B cell (primary cell): ENCODE measurements around the gene TASOR. TPM values are rescaled to one million over a fixed set of nuclear protein-coding genes. Genes with fewer than 3 reads are reported as not detected.
A peak's percentile ranks its signal among the peaks of the same experiment; 100 is the strongest.

Experiments
- ATAC-seq: fragments of 200-7000 bp; cut with Tn5 transposase; one replicate; pipeline ENCODE4 v1.10.0; 2021; ENCODE audit warnings: low read depth, mild to moderate bottlenecking, moderate number of reproducible peaks, moderate library complexity
- CTCF ChIA-PET: fragments of 350-600 bp; sonication (Branson Sonifier 250); formaldehyde crosslinking; loops from one replicate; lab custom pipeline; 2021; ENCODE audit warnings: antibody characterized with exemption, inconsistent platforms; lab: Charles Lee
- POLR2A ChIA-PET: fragments of 350-600 bp; sonication (Branson Sonifier 250); formaldehyde crosslinking; loops from one replicate; lab custom pipeline; 2021; ENCODE audit warnings: antibody characterized with exemption; lab: Charles Lee
- DNase-seq: peaks from one replicate; pipeline ENCODE4 v3.0.0; 2013
- H2AFZ ChIP-seq: 2 replicates; pipeline ENCODE4 v1.6.1; 2012; ENCODE audit warnings: mild to moderate bottlenecking, low read depth, low read length; ENCODE audit not compliant: insufficient read depth, poor library complexity, severe bottlenecking
- H3K27ac ChIP-seq, 2 donors: 1 replicate in 1 of 2; 2 replicates in 1 of 2; pipeline ENCODE4 v1.5.1; 2012 to 2013; ENCODE audit warnings: low read length in 2 of 2, mild to moderate bottlenecking in 2 of 2, moderate library complexity in 1 of 2
- H3K27me3 ChIP-seq, 4 experiments: fragments of 200-600 bp in 1 of 4; sonication (generic) in 1 of 4; replicated peaks in 1 of 4; 1 replicate in 2 of 4; 2 replicates in 2 of 4; pipeline versions ENCODE4 v1.6.1 to v1.7.0; 2013 to 2016; ENCODE audit warnings: low read length in 3 of 4, mild to moderate bottlenecking in 2 of 4, mixed read lengths in 1 of 4, moderate library complexity in 1 of 4; ENCODE audit not compliant: insufficient read depth in 4 of 4, control insufficient read depth in 3 of 4; ENCODE audit errors: control extremely low read depth in 1 of 4
- H3K36me3 ChIP-seq, 2 experiments: replicated peaks in 1 of 2; 1 replicate in 1 of 2; 2 replicates in 1 of 2; pipeline versions ENCODE4 v1.6.1 to v1.7.1; 2013; ENCODE audit warnings: low read length in 1 of 2; ENCODE audit not compliant: insufficient read depth in 2 of 2, control insufficient read depth in 1 of 2; ENCODE audit errors: control extremely low read depth in 1 of 2, extremely low read depth in 1 of 2
- H3K4me1 ChIP-seq, 2 donors: fragments of 200-600 bp in 1 of 2; sonication (generic) in 1 of 2; 1 replicate in 1 of 2; 2 replicates in 1 of 2; pipeline versions ENCODE4 v1.5.1 to v1.6.1; 2013 to 2017; ENCODE audit warnings: low read length in 2 of 2; ENCODE audit not compliant: control insufficient read depth in 2 of 2, insufficient read depth in 2 of 2
- H3K4me2 ChIP-seq: replicated peaks from 2 replicates; pipeline ENCODE3; 2012; ENCODE audit warnings: mild to moderate bottlenecking, low read depth, low read length; ENCODE audit not compliant: poor library complexity, severe bottlenecking
- H3K4me3 ChIP-seq, 5 experiments: fragments of 200-600 bp in 1 of 5; sonication (generic) in 1 of 5; 1 replicate in 3 of 5; 2 replicates in 2 of 5; pipeline versions ENCODE4 v1.5.1 to v1.7.0; 2011 to 2016; ENCODE audit warnings: low read length in 4 of 5, mild to moderate bottlenecking in 4 of 5, low read depth in 2 of 5, control low read depth in 1 of 5, moderate library complexity in 1 of 5; ENCODE audit not compliant: insufficient read depth in 1 of 5; ENCODE audit errors: control extremely low read depth in 1 of 5, extremely low read depth in 1 of 5
- H3K79me2 ChIP-seq: fragments of 200-600 bp; sonication (generic); one replicate; pipeline ENCODE4 v1.6.0; 2016; ENCODE audit warnings: low read length; ENCODE audit not compliant: control insufficient read depth, insufficient read depth
- H3K9ac ChIP-seq: fragments of 200-600 bp; sonication (generic); 2 replicates; pipeline ENCODE4 v1.6.1; 2017; ENCODE audit warnings: mild to moderate bottlenecking, low read length, moderate library complexity
- H3K9me3 ChIP-seq, 3 donors: one replicate each; pipeline versions ENCODE4 v1.6.1 to v1.7.1; 2013; ENCODE audit warnings: low read length in 2 of 3; ENCODE audit not compliant: control insufficient read depth in 2 of 3, insufficient read depth in 1 of 3; ENCODE audit errors: control extremely low read depth in 1 of 3
- H4K20me1 ChIP-seq: 2 replicates; pipeline ENCODE4 v1.6.0; 2012; ENCODE audit warnings: mild to moderate bottlenecking, low read length; ENCODE audit not compliant: insufficient read depth, control insufficient read depth, poor library complexity, severe bottlenecking
- H3K27ac Mint-ChIP-seq: one replicate; pipeline ENCODE4 v1.8.0; 2021; ENCODE audit warnings: mixed read lengths
- H3K27me3 Mint-ChIP-seq: one replicate; pipeline ENCODE4 v1.8.0; 2021; ENCODE audit warnings: mixed read lengths
- H3K4me1 Mint-ChIP-seq: one replicate; pipeline ENCODE4 v1.8.0; 2021; ENCODE audit warnings: mixed read lengths
- H3K4me3 Mint-ChIP-seq: one replicate; pipeline ENCODE4 v1.8.0; 2021; ENCODE audit warnings: mixed read lengths
- H3K9me3 Mint-ChIP-seq: one replicate; pipeline ENCODE4 v1.8.0; 2022; ENCODE audit warnings: mixed read lengths; ENCODE audit not compliant: insufficient read depth
- EZH2 ChIP-seq: IDR thresholded peaks from 2 replicates; pipeline ENCODE4 v1.6.1; 2012; ENCODE audit warnings: borderline replicate concordance, low read depth, mild to moderate bottlenecking, moderate library complexity, low read length; ENCODE audit not compliant: insufficient read depth, poor library complexity, severe bottlenecking
- WGBS: methylation state at CpG from one replicate; pipeline ENCODE4 v1.1.5; 2013; ENCODE audit warnings: missing lambda C conversion rate; ENCODE audit not compliant: insufficient coverage; 5-methylcytosine and 5-hydroxymethylcytosine counted together
- intact Hi-C: fragments of 100-400 bp; cut with micrococcal nuclease; formaldehyde crosslinking; loops from one replicate; pipeline ENCODE4 v1.10.0; 2022
- polyA plus RNA-seq: library from polyadenylated mRNA; depleted of rRNA; stranded (reverse); fragments of >200 nt; gene quantifications from 2 replicates; pipeline ENCODE4 v1.2.3, GENCODE V29; 2012
- total RNA-seq, 2 donors: library from RNA; stranded (reverse); fragments of 120-200 nt in 1 of 2; gene quantifications; 1 replicate in 1 of 2; 2 replicates in 1 of 2; pipeline versions ENCODE4 v1.2.3 to v1.2.4, GENCODE V29; 2013 to 2022
- TF ChIP-seq, protein P1 (sequence below): fragments of 200-600 bp; IDR thresholded peaks from one replicate; pipeline ENCODE4 v1.8.0; 2022; ENCODE audit warnings: antibody characterized with exemption, mild to moderate bottlenecking

Gene TASOR
- total and polyA plus RNA-seq, 2 donors (not counting 1 experiment from before 2014, with no cell fraction given), result 30.9 to 105 TPM

DNA sequence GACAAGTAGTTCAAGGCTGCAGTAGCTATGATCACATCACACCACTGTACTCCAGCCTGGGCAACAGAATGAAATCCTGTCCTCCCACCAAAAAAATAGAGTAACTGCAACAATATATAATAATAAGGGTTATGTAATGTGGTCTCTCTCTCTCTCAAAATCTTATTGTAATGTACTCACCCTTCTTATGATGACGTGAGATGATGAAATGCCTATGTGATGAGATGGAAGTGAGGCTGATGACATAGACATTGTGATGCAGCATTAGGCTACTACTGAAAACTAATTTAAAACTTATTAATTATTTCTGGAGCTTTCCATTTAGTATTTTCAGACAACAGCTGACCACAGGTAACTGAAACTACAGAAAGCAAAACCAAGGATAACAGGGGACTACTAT, 27.4 kb downstream of the TASOR start:
- Histone ChIP-seq H3K79me2 (peaks cover 83% of the 10 kb centered on the region), H3K27me3 (no peaks in the 10 kb centered on the region), H3K36me3 (peaks cover 12 to 87% of the 10 kb centered on the region in 2 experiments), H2AFZ (no peak overlapping the region), H4K20me1 (peaks cover 55% of the 10 kb centered on the region), H3K9me3 (peaks cover 1 to 10% (median 2%) of the 10 kb centered on the region in 3 donors), H3K4me3 (no peak overlapping the region), H3K4me2 (no peak overlapping the region), H3K4me1 (no peaks in the 10 kb centered on the region), H3K9ac (no peak overlapping the region), H3K27ac (no peak overlapping the region)
- ChIA-PET POLR2A (no interaction called here), CTCF (interaction anchor here (1.3 kb wide), 1 partner anchor 333 kb away, joined by 5 read pairs; no protein-coding TSS in a partner anchor)
- H3K27me3 Mint-ChIP-seq, result no peaks in the 10 kb centered on the region
- TF ChIP-seq EZH2, result no peak
- TF ChIP-seq, protein P1, sequence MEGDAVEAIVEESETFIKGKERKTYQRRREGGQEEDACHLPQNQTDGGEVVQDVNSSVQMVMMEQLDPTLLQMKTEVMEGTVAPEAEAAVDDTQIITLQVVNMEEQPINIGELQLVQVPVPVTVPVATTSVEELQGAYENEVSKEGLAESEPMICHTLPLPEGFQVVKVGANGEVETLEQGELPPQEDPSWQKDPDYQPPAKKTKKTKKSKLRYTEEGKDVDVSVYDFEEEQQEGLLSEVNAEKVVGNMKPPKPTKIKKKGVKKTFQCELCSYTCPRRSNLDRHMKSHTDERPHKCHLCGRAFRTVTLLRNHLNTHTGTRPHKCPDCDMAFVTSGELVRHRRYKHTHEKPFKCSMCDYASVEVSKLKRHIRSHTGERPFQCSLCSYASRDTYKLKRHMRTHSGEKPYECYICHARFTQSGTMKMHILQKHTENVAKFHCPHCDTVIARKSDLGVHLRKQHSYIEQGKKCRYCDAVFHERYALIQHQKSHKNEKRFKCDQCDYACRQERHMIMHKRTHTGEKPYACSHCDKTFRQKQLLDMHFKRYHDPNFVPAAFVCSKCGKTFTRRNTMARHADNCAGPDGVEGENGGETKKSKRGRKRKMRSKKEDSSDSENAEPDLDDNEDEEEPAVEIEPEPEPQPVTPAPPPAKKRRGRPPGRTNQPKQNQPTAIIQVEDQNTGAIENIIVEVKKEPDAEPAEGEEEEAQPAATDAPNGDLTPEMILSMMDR, result no peak
- no peak overlapping the region for H3K27ac Mint-ChIP-seq
- peaks cover 3% of the 10 kb centered on the region for H3K4me1 Mint-ChIP-seq
- ATAC-seq (no peak), DNase-seq (no peak)
- H3K9me3 Mint-ChIP-seq, result no peaks in the 10 kb centered on the region
- no peak overlapping the region for H3K4me3 Mint-ChIP-seq
- WGBS, result no CpG with 5 or more reads among the region's 1 CpG
- intact Hi-C loops, result no loop called here

DNA sequence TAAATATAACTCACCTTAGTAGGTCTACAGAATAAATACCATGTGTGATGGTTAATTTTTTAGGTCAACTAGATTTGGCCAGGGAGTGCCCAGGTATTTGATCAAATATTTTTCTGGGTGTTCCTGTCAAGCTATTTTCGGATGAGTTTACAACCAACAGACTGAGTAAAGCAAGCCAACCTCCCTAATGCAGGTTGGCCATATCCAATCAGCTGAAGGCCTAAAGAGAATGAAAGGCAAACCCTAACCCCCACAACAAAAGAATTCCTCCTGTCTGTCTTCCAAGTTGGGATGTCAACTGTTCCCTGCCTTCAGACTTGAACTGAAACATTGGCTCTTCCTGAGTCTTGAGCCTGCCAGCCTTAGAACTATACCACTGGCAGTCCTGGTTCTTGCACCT, 28.6 kb downstream of the TASOR start:
- intact Hi-C loops, result no loop called here
- Histone ChIP-seq H3K9me3 (peaks cover 1 to 10% (median 2%) of the 10 kb centered on the region in 3 donors), H3K27me3 (no peaks in the 10 kb centered on the region), H3K36me3 (peaks cover 20 to 86% of the 10 kb centered on the region in 2 experiments), H3K9ac (no peak overlapping the region), H3K4me1 (no peaks in the 10 kb centered on the region), H3K79me2 (peaks cover 76% of the 10 kb centered on the region), H2AFZ (no peak overlapping the region), H3K27ac (peak overlapping the region in 1 of 2 donors; percentile 9), H3K4me2 (no peak overlapping the region), H4K20me1 (peaks cover 55% of the 10 kb centered on the region), H3K4me3 (no peak overlapping the region)
- no peaks in the 10 kb centered on the region for H3K27me3 Mint-ChIP-seq
- peak overlapping the region; percentile 53 for H3K27ac Mint-ChIP-seq
- H3K4me1 Mint-ChIP-seq, result peaks cover 6% of the 10 kb centered on the region
- DNase-seq (no peak), ATAC-seq (no peak)
- WGBS, result 100% methylated on average over 1 of the region's 1 CpG
- H3K4me3 Mint-ChIP-seq, result no peak overlapping the region
- CTCF ChIA-PET, result no interaction called here
- H3K9me3 Mint-ChIP-seq, result no peaks in the 10 kb centered on the region
- no peak for TF ChIP-seq EZH2
- TF ChIP-seq, protein P1, result no peak
- POLR2A ChIA-PET, result no interaction called here
